ENCODE data around the gene SYNPO2L.
"Not testable (repeated sequence)": the region's sequence is repeated elsewhere in the genome, so short reads cannot be mapped to it uniquely, and the experiment has no call there.

SYNPO2L gene

GRCh38 chr10:73623056-73623455 is 32.8 kb downstream of the SYNPO2L start:
- no peak for DNase-seq (ENCODE audit: low read depth)

GRCh38 chr10:73620974-73621373 is 34.9 kb downstream of the SYNPO2L start:
- DNase-seq (ENCODE audit: low read depth): not testable (repeated sequence)

- not testable (repeated sequence) for DNase-seq (ENCODE audit: low read depth)
These were observed 38.7 kb downstream of the SYNPO2L start for GRCh38 chr10:73617143-73617542.

GRCh38 chr10:73614720-73615119 is 41.1 kb downstream of the SYNPO2L start:
- no peak for DNase-seq (ENCODE audit: low read depth)

- no peak for DNase-seq (ENCODE audit: low read depth)
These were observed 46.7 kb downstream of the SYNPO2L start for GRCh38 chr10:73609116-73609515.

GRCh38 chr10:73601486-73601921 is 54.3 kb downstream of the SYNPO2L start:
- DNase-seq (ENCODE audit: low read depth): peak; percentile 26

GRCh38 chr10:73597346-73597745 is 58.5 kb downstream of the SYNPO2L start:
- DNase-seq (ENCODE audit: low read depth): peak; percentile 18

Measured in EH (cell line).